Gastroesophageal sphincter (tissue), 4 donors: Measurements from ENCODE around the gene SERTAD2. TPM values are rescaled to one million over a fixed set of nuclear protein-coding genes. Genes with fewer than 3 reads are reported as not detected.

ENCODE experiments used
- ATAC-seq: fragments of 150-250 bp; one replicate; pipeline ENCODE4 v1.9.1; 2016; ENCODE audit warnings: mild to moderate bottlenecking, moderate library complexity
- H3K27ac ChIP-seq, 4 donors: fragments of 200-600 bp; sonication (generic) in 3 of 4; 1 replicate in 3 of 4; 2 replicates in 1 of 4; pipeline ENCODE4 v1.5.1; 2016 to 2019
- H3K27me3 ChIP-seq: fragments of 200-600 bp; sonication (generic); one replicate; pipeline ENCODE4 v1.5.1; 2019
- H3K36me3 ChIP-seq, 2 donors: fragments of 200-600 bp; sonication (generic); one replicate each; pipeline ENCODE4 v1.5.1; 2019; ENCODE audit warnings: control low read depth in 1 of 2
- H3K4me1 ChIP-seq, 3 donors: fragments of 200-600 bp; sonication (generic); 1 replicate in 2 of 3; 2 replicates in 1 of 3; pipeline ENCODE4 v1.5.1; 2016 to 2019; ENCODE audit warnings: control low read depth in 2 of 3
- H3K4me3 ChIP-seq, 2 donors: fragments of 200-600 bp; sonication (generic); one replicate each; pipeline ENCODE4 v1.5.1; 2019; ENCODE audit warnings: mild to moderate bottlenecking in 1 of 2, moderate library complexity in 1 of 2
- H3K9me3 ChIP-seq, 3 donors: fragments of 200-600 bp; sonication (generic); one replicate each; pipeline ENCODE4 v1.5.1; 2017 to 2019; ENCODE audit warnings: control low read depth in 2 of 3
- CTCF ChIP-seq, 4 experiments: fragments of 200-600 bp in 2 of 4; fragments of 450-650 bp in 2 of 4; sonication (generic) in 1 of 4; IDR thresholded peaks; one replicate each; pipeline ENCODE4 v1.5.1; 2017 to 2019; ENCODE audit warnings: antibody characterized with exemption in 4 of 4, mild to moderate bottlenecking in 2 of 4, moderate library complexity in 2 of 4
- EP300 ChIP-seq: sonication (generic); formaldehyde crosslinking; IDR thresholded peaks from one replicate; pipeline ENCODE4 v1.6.1; 2017; ENCODE audit warnings: antibody characterized with exemption, mild to moderate bottlenecking
- POLR2A ChIP-seq, 2 donors: fragments of 450-650 bp; IDR thresholded peaks; one replicate each; pipeline ENCODE4 v1.6.1; 2017; ENCODE audit warnings: antibody characterized with exemption in 2 of 2, mild to moderate bottlenecking in 2 of 2, moderate library complexity in 1 of 2
- POLR2AphosphoS5 ChIP-seq: sonication (generic); formaldehyde crosslinking; IDR thresholded peaks from one replicate; pipeline ENCODE4 v1.6.1; 2017; ENCODE audit warnings: antibody characterized with exemption
- WGBS, 2 donors: methylation state at CpG; one replicate each; pipeline ENCODE4 v1.1.5; 2018; ENCODE audit warnings: low coverage in 1 of 2; 5-methylcytosine and 5-hydroxymethylcytosine counted together
- total RNA-seq, 4 donors: library from RNA; depleted of rRNA; stranded (reverse); fragments of >200 nt; gene quantifications; one replicate each; pipeline ENCODE4 v1.1.0, GENCODE V29; 2016

Gene SERTAD2
- total RNA-seq, 4 donors from 2014 or later, result 13.9 to 18.5 (median 15.6) TPM

- ATAC-seq, result no peak
- no peak overlapping the region for H3K4me3 ChIP-seq
- peaks cover 0 to 2% of the 10 kb centered on the region in 2 donors for H3K36me3 ChIP-seq
- no peaks in the 10 kb centered on the region for H3K9me3 ChIP-seq
- 93 to 100% methylated on average over 1 to 6 of the region's 6 CpGs for WGBS, 2 donors
- no peaks in the 10 kb centered on the region for H3K4me1 ChIP-seq
- H3K27me3 ChIP-seq, result no peaks in the 10 kb centered on the region
- TF ChIP-seq POLR2A (IDR thresholded peaks at IDR 0.05), result no peak
- TF ChIP-seq POLR2AphosphoS5, result no peak
- TF ChIP-seq EP300, result no peak
- TF ChIP-seq CTCF (IDR thresholded peaks at IDR 0.05), result no peak
- no peak overlapping the region for H3K27ac ChIP-seq
These were observed 55.5 kb downstream of the SERTAD2 start for GRCh38 chr2:64598226-64598625.

GRCh38 chr2:64595397-64596176 is 58.1 kb downstream of the SERTAD2 start:
- Histone ChIP-seq H3K9me3 (no peaks in the 10 kb centered on the region), H3K27me3 (no peaks in the 10 kb centered on the region), H3K36me3 (peaks cover 0 to 25% of the 10 kb centered on the region in 2 donors), H3K4me1 (no peaks in the 10 kb centered on the region), H3K4me3 (no peak overlapping the region), H3K27ac (no peak overlapping the region)
- TF ChIP-seq CTCF (IDR thresholded peaks at IDR 0.05) (peak in 1 of 4 experiments; percentile 40), POLR2A (IDR thresholded peaks at IDR 0.05) (no peak)
- no peak for ATAC-seq
- WGBS, 2 donors, result 30 to 47% methylated on average over 4 of the region's 4 CpGs

- peaks cover 0 to 33% of the 10 kb centered on the region in 2 donors for H3K36me3 ChIP-seq
- H3K27ac ChIP-seq, result no peak overlapping the region
- H3K27me3 ChIP-seq, result no peaks in the 10 kb centered on the region
- H3K9me3 ChIP-seq, result no peaks in the 10 kb centered on the region
- no peak for ATAC-seq
- TF ChIP-seq POLR2A (IDR thresholded peaks at IDR 0.05) (no peak), EP300 (no peak), CTCF (IDR thresholded peaks at IDR 0.05) (no peak), POLR2AphosphoS5 (no peak)
- no peaks in the 10 kb centered on the region for H3K4me1 ChIP-seq
- no peak overlapping the region for H3K4me3 ChIP-seq
- 56 to 59% methylated on average over 5 to 7 of the region's 7 CpGs for WGBS, 2 donors
These were observed 59.3 kb downstream of the SERTAD2 start for GRCh38 chr2:64594226-64594989.

GRCh38 chr2:64593035-64593655 is 60.6 kb downstream of the SERTAD2 start:
- WGBS, 2 donors, result 67 to 93% methylated on average over 3 to 4 of the region's 4 CpGs
- TF ChIP-seq POLR2AphosphoS5, result no peak
- no peak for TF ChIP-seq EP300
- TF ChIP-seq CTCF (IDR thresholded peaks at IDR 0.05), result no peak
- no peak for TF ChIP-seq POLR2A (IDR thresholded peaks at IDR 0.05)
- no peak for ATAC-seq
- H3K4me3 ChIP-seq, result no peak overlapping the region
- no peaks in the 10 kb centered on the region for H3K27me3 ChIP-seq
- H3K9me3 ChIP-seq, result no peaks in the 10 kb centered on the region
- peaks cover 0 to 40% of the 10 kb centered on the region in 2 donors for H3K36me3 ChIP-seq
- H3K27ac ChIP-seq, result no peak overlapping the region
- H3K4me1 ChIP-seq, result no peaks in the 10 kb centered on the region
